ENCODE results near the gene FAM217A.
A peak's percentile ranks its signal among the peaks of the same experiment; 100 is the strongest.

GRCh38 chr6:4021133-4021853, 57.6 kb downstream of the FAM217A start:
- TF ChIP-seq CTCF (IDR thresholded peaks at IDR 0.05) (peak in 2 of 3 experiments; percentile 29 to 48), POLR2A (IDR thresholded peaks at IDR 0.05; ENCODE audit: low read depth) (peak; percentile 8)

All from esophagus muscularis mucosa (tissue), 3 donors.